GM12801 (cell line): ENCODE data around the gene FNDC8.

Source experiments
- TF ChIP-seq, protein P1 (sequence below): IDR thresholded peaks from one replicate; pipeline ENCODE4 v1.5.1; 2011; ENCODE audit warnings: control low read depth; ENCODE audit not compliant: insufficient read length; ENCODE audit errors: extremely low read depth

The FNDC8 gene

DNA sequence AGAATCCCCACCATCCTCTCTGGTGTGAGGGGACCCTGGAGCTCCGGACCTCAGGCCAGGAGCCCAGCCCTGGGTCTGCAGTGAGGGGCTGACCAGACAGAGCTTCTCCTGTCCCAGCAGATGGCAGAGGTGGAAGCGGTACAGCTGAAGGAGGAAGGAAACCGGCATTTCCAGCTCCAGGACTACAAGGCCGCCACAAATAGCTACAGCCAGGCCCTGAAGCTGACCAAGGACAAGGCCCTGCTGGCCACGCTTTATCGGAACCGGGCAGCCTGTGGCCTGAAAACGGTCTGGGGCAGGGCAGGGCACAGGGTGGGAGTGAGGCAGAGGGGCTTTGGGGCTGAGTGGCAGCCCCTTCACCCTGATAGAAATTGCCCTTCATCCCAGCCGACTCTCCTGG lies 26.7 kb downstream of the FNDC8 start:
- TF ChIP-seq, protein P1, sequence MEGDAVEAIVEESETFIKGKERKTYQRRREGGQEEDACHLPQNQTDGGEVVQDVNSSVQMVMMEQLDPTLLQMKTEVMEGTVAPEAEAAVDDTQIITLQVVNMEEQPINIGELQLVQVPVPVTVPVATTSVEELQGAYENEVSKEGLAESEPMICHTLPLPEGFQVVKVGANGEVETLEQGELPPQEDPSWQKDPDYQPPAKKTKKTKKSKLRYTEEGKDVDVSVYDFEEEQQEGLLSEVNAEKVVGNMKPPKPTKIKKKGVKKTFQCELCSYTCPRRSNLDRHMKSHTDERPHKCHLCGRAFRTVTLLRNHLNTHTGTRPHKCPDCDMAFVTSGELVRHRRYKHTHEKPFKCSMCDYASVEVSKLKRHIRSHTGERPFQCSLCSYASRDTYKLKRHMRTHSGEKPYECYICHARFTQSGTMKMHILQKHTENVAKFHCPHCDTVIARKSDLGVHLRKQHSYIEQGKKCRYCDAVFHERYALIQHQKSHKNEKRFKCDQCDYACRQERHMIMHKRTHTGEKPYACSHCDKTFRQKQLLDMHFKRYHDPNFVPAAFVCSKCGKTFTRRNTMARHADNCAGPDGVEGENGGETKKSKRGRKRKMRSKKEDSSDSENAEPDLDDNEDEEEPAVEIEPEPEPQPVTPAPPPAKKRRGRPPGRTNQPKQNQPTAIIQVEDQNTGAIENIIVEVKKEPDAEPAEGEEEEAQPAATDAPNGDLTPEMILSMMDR: no peak

DNA sequence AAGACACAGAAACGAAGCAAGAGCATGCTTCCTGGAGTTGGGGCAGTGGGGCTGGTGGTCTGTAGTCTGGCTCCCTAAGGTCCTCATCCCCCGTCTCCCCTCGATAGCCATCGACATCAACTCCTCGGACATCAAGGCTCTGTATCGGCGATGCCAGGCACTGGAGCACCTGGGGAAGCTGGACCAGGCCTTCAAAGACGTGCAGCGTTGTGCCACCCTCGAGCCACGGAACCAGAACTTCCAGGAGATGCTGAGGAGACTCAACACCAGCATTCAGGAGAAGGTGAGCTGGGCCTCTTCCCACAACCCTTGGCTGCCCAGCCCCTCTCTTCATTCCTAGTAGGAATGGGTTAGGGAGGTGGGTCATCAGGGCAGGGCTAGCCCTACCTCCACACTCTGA lies 28.5 kb downstream of the FNDC8 start:
- TF ChIP-seq, protein P1: no peak

DNA sequence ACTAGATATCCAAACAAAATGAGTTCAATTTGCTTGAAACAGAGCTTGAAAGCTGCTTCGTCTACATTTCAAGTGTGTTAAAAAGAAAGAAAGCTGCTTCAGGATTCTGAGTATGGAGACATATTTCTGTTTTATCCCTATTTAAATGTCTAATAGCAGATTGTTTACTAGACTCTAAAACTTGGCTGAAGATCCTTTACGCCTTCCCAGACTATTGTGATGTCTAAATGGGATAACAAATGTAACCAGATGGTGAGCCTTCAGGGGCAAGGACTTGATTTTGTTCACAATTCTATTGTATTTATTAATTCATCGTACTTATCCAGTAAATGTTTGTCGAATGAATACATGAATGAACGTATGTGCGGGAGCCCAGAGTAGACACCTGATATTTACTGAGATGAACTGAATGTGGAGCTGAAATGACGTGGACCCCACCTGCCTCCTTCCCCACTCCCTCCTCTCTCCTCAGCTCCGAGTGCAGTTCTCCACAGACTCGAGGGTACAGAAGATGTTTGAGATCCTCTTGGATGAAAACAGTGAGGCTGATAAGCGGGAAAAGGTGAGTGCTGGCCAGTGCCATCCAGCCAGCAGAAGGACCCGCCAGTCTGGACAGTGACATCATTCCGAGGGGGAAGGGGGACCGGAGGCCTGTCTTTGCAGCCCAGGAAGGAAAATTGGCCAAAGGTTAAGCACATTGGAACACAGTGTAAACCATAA lies 31.2 kb downstream of the FNDC8 start:
- TF ChIP-seq, protein P1: no peak

DNA sequence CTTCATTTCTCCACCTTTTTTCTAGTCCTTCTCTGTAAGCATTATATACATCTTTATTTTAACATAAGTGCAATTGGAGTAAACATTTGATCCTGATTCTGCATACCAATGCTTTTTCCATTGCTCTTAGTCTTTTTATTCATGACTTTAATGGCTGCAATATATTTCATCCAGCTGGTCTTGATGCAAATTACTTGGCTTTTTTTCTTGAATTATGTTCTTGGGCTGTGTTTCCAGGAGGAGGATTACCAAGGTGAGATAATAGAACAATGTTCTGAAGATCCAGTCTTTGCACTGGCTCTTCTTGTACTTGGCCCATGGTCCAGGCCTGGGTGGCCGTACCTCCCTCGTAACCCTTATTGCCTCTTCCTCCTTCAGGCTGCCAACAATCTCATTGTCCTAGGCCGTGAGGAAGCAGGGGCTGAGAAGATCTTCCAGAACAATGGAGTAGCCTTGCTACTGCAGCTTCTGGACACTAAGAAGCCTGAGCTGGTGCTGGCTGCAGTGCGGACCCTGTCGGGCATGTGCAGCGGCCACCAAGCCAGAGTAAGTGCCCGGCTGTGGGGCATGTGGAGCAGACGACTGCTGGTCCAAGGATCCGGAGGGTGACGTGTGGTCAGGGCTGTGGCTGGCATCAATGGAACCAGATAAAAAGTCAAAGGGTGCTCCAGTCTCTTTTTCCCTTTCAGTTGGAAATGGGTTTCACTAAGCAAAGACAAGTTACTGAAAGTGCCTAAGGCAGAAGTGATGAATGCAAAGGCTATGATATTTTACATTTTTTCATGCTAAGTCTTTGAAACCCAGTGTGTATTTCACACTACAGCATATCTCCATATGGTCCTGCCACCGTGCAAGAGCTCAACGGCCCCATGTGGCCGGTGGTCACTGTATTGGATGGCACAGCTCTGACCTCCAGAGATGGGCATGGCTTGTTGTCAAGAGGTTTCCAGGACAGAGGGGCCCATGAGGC lies 33.1 kb downstream of the FNDC8 start:
- TF ChIP-seq, protein P1: no peak

DNA sequence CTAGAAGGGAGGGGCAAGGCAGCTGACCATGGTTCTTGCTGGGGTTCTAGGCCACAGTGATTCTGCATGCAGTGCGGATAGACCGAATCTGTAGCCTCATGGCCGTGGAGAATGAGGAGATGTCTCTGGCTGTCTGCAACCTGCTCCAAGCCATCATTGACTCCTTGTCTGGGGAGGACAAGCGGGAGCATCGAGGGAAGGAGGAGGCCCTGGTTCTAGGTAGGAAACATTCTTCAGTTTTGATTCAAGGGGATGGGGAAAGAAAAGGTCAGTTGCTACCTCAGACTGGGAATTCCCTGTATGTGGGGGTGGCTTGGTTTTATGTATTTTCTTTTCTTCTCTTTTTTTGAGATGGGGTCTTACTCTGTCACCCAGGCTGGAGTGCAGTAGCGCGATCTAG lies 33.8 kb downstream of the FNDC8 start:
- TF ChIP-seq, protein P1: no peak

DNA sequence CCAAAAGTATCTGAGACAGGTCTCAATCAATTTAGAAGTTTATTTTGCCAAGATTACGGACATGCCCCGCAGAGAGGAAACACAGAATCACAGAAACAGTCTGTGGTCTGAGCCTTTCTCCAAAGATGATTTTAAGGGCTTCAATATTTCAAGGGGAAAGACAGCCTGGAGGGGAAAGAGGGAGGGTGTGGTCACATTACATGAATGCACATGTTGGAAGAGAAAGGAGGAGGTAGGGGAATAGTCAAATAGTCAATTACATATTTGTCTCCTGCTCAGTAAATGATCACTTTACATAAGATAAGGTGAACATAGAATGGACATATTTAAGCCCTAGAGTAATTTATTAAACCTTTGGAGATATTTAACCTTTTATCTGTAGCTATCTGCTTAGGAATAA lies 38.5 kb downstream of the FNDC8 start:
- TF ChIP-seq, protein P1: no peak

DNA sequence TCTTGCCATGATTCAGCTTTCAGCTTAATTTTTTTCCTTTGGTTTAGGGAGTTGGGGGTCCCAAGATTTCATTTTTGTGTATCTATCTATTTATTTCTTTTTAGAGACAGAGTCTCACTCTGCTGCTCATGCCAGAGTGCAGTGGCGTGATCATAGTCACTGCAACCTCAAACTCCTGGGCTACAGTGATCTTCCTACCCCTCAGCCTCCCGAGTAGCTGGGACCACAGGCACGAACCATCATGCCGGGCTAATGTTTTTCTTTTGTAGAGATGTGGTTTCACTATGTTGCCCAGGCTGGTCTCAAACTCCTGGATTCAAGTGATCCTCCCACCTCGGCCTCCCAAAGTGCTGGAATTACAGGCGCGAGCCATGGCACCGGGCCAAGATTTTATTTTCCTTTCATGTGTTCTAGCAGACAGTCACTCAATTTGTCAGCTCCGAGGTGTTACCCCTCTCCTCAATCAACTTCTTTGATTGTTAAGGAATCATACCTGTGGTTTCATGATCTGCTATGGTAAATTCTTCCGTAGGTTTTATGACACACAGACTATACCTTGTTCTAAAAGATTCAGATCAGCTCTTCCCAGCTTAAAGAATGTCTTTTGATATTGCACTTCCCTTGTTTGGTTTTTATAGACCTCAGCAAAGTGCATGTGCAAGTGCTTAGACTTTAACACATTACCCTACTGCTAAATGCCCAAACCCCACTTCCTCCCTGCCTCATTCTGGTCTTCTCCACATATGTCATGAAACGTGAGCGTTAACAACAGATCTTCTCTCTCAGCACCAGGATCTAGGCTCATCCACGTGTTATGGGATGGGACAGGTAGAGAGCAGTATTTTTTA lies 39.2 kb downstream of the FNDC8 start:
- TF ChIP-seq, protein P1: no peak
